Renal pelvis (tissue), 3 donors: ENCODE results near the gene RIPOR1. TPM values are rescaled to one million over a fixed set of nuclear protein-coding genes. Genes with fewer than 3 reads are reported as not detected.

Experiments used
- polyA plus RNA-seq, 3 donors: library from polyadenylated mRNA; unstranded; fragments of 120-200 nt; gene quantifications; one replicate each; pipeline ENCODE4 v1.2.1, GENCODE V29; 2013; ENCODE audit not compliant: insufficient read length in 3 of 3

The RIPOR1 gene
- polyA plus RNA-seq, 3 donors = 135 to 155 (median 147) TPM

Other genes starting within 250 kb of the RIPOR1 start
- gene PLEKHG4, start 249.3 kb upstream of the RIPOR1 start, polyA plus RNA-seq = 10 to 100 TPM; 12.0 to 17.5 (median 13.8) TPM
- 1 to 10 TPM; 1.1 to 3.1 (median 2.9) TPM for gene KCTD19, start 202.1 kb upstream of the RIPOR1 start, polyA plus RNA-seq
- 1 to 10 TPM; 2.9 to 9.9 (median 8.1) TPM for gene LRRC36, start 202.0 kb upstream of the RIPOR1 start, polyA plus RNA-seq
- gene TPPP3, start 135.3 kb upstream of the RIPOR1 start, polyA plus RNA-seq = 10 to 100 TPM; 64.7 to 71.8 (median 69.9) TPM
- gene ZDHHC1, start 112.4 kb upstream of the RIPOR1 start, polyA plus RNA-seq = 10 to 100 TPM; 14.7 to 18.3 (median 15.4) TPM
- gene HSD11B2, start 97.7 kb upstream of the RIPOR1 start, polyA plus RNA-seq = 10 to 100 TPM; 44.9 to 77.6 (median 57.3) TPM
- 100 to 1,000 TPM in 1 of 3 donors, 10 to 100 TPM in 2; 81.3 to 100 (median 90.2) TPM for gene ATP6V0D1, start 47.7 kb upstream of the RIPOR1 start, polyA plus RNA-seq
- under 1 TPM in 2 of 3 donors, not detected in 1; 0.40 to 0.91 TPM for gene AGRP, start 45.3 kb upstream of the RIPOR1 start, polyA plus RNA-seq
- gene CTCF, start 33.7 kb downstream of the RIPOR1 start, polyA plus RNA-seq = 10 to 100 TPM; 71.9 to 78.4 (median 75.6) TPM
- 1 to 10 TPM in 2 of 3 donors, under 1 TPM in 1; 0.95 to 2.1 (median 1.3) TPM for gene CARMIL2, start 116.3 kb downstream of the RIPOR1 start, polyA plus RNA-seq
- 10 to 100 TPM; 23.7 to 31.6 (median 26.6) TPM for gene ACD, start 131.4 kb downstream of the RIPOR1 start, polyA plus RNA-seq
- gene PARD6A, start 132.1 kb downstream of the RIPOR1 start, polyA plus RNA-seq = 1 to 10 TPM; 3.5 to 3.9 (median 3.6) TPM
- gene ENKD1, start 137.9 kb downstream of the RIPOR1 start, polyA plus RNA-seq = 10 to 100 TPM; 26.7 to 36.6 (median 29.2) TPM
- gene C16orf86, start 138.0 kb downstream of the RIPOR1 start, polyA plus RNA-seq = 1 to 10 TPM; 4.2 to 5.0 (median 4.8) TPM
- 10 to 100 TPM; 23.6 to 26.2 (median 24.6) TPM for gene GFOD2, start 190.5 kb downstream of the RIPOR1 start, polyA plus RNA-seq